Right lobe of liver (tissue), 6 donors: ENCODE results near the gene TMEM255A. TPM values are rescaled to one million over a fixed set of nuclear protein-coding genes. Genes with fewer than 3 reads are reported as not detected.

ENCODE experiments used
- ATAC-seq, 4 donors: fragments of 200-7000 bp; cut with Tn5 transposase; one replicate each; pipeline ENCODE4 v1.9.1; 2020; ENCODE audit warnings: mild to moderate bottlenecking in 4 of 4, moderate library complexity in 4 of 4
- DNase-seq, 3 donors: peaks; one replicate each; pipeline ENCODE4 v3.0.0-alpha.2; 2020
- H3K27ac ChIP-seq, 3 donors: fragments of 200-600 bp; one replicate each; pipeline ENCODE4 v1.8.0; 2022
- H3K27me3 ChIP-seq, 2 donors: fragments of 200-600 bp; one replicate each; pipeline ENCODE4 v1.8.0; 2022
- H3K36me3 ChIP-seq, 4 donors: fragments of 200-600 bp; sonication (generic) in 1 of 4; one replicate each; pipeline versions ENCODE4 v1.5.1 to v1.8.0; 2017 to 2022; ENCODE audit warnings: control low read depth in 1 of 4
- H3K4me1 ChIP-seq, 4 donors: fragments of 200-600 bp; sonication (generic) in 1 of 4; one replicate each; pipeline versions ENCODE4 v1.5.1 to v1.8.0; 2017 to 2022; ENCODE audit warnings: control low read depth in 1 of 4
- H3K4me3 ChIP-seq, 3 donors: fragments of 200-600 bp; one replicate each; pipeline ENCODE4 v1.8.0; 2022
- H3K9me3 ChIP-seq, 4 donors: fragments of 200-600 bp; sonication (generic) in 1 of 4; one replicate each; pipeline versions ENCODE4 v1.5.1 to v1.8.0; 2017 to 2022; ENCODE audit warnings: control low read depth in 1 of 4
- POLR2A ChIP-seq: fragments of 450-650 bp; IDR thresholded peaks from one replicate; pipeline ENCODE4 v1.6.1; 2017; ENCODE audit warnings: antibody characterized with exemption, mild to moderate bottlenecking
- WGBS: methylation state at CpG from one replicate; pipeline ENCODE4 v1.1.6; 2018; ENCODE audit warnings: low coverage, low lambda C conversion rate; ENCODE audit not compliant: insufficient coverage; ENCODE audit errors: missing lambda C conversion rate; 5-methylcytosine and 5-hydroxymethylcytosine counted together
- intact Hi-C, 2 donors: fragments of 100-400 bp; cut with DNase I; formaldehyde crosslinking; loops; one replicate each; pipeline versions ENCODE4 v1.11.2 to v1.14.1; 2022
- total RNA-seq, 6 experiments: library from RNA; depleted of rRNA in 2 of 6; stranded (reverse); fragments of >200 nt in 2 of 6; fragmentation: NEBNext Ultra II Directional in 3 of 6; extraction: Animal tissue kit (Norgen Biotek cat#: 25700) in 3 of 6; gene quantifications; one replicate each; pipeline versions ENCODE4 v1.1.0 to v1.2.4, GENCODE V29; 2016 to 2023
- TF ChIP-seq, protein P1 (sequence below), 4 donors: fragments of 200-600 bp in 3 of 4; fragments of 450-650 bp in 1 of 4; IDR thresholded peaks; one replicate each; pipeline versions ENCODE4 v1.5.1 to v1.8.0; 2016 to 2022; ENCODE audit warnings: antibody characterized with exemption in 4 of 4, mild to moderate bottlenecking in 2 of 4
- donor health status: DM: no; HTN: yes; CAD: no.
- donor health status: DM: no; HTN: no; CAD: no.
- donor health status: DM: no; HTN: no; CAD: no.
- donor health status: DM: no; HTN: yes; CAD: no.
- donor health status: DM: no; HTN: yes; CAD: no.

TMEM255A gene
- total RNA-seq, 6 experiments from 2014 or later, result 0.25 to 0.37 (median 0.33) TPM; not detected in 3

DNA sequence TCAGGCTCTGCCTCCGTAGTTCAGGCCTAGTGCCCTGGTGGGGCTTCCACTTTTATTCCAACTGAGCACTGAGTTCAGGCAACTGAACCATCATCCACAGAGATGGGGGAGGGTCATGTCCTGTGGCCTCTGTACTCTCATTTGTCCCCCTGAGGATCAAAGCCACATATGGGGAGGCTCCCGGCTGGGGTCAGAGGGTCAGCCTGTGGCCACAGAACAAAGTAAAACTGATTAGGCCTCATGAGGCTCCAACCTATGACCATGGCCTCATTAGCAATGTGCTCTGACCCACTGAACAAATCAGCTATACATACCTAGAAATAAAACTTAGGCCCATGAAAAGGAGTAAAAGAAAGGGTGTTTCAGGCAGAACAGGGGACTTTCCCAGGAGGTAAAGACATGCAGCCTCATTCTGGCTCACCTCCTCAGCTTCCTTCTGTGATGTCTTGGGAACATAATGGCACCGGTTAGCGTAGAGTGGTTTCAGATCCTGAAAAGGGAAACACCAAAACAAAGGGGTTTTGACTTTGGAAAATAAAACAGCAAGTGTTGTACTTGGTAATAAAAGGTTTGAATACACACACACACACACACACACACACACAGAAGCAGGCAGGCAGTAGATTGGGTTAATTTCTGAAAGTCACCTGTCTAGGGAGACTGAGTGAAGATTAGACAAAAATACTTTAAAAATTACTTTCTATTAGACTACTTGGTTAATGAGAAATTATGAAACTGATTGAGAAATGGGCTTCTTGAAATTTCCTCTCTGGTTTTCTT is 24.3 kb downstream of the TMEM255A start:
- H3K4me1 ChIP-seq, result no peaks in the 10 kb centered on the region
- no peaks in the 10 kb centered on the region for H3K36me3 ChIP-seq
- no peak overlapping the region for H3K27ac ChIP-seq
- DNase-seq, result no peak
- intact Hi-C loops, result no loop called here
- no peak for TF ChIP-seq POLR2A
- TF ChIP-seq, protein P1, sequence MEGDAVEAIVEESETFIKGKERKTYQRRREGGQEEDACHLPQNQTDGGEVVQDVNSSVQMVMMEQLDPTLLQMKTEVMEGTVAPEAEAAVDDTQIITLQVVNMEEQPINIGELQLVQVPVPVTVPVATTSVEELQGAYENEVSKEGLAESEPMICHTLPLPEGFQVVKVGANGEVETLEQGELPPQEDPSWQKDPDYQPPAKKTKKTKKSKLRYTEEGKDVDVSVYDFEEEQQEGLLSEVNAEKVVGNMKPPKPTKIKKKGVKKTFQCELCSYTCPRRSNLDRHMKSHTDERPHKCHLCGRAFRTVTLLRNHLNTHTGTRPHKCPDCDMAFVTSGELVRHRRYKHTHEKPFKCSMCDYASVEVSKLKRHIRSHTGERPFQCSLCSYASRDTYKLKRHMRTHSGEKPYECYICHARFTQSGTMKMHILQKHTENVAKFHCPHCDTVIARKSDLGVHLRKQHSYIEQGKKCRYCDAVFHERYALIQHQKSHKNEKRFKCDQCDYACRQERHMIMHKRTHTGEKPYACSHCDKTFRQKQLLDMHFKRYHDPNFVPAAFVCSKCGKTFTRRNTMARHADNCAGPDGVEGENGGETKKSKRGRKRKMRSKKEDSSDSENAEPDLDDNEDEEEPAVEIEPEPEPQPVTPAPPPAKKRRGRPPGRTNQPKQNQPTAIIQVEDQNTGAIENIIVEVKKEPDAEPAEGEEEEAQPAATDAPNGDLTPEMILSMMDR (IDR thresholded peaks at IDR 0.05), result no peak
- no peak for ATAC-seq
- H3K27me3 ChIP-seq, result no peaks in the 10 kb centered on the region
- no peak overlapping the region for H3K4me3 ChIP-seq
- 55% methylated on average over 3 of the region's 4 CpGs for WGBS
- H3K9me3 ChIP-seq, result no peaks in the 10 kb centered on the region

DNA sequence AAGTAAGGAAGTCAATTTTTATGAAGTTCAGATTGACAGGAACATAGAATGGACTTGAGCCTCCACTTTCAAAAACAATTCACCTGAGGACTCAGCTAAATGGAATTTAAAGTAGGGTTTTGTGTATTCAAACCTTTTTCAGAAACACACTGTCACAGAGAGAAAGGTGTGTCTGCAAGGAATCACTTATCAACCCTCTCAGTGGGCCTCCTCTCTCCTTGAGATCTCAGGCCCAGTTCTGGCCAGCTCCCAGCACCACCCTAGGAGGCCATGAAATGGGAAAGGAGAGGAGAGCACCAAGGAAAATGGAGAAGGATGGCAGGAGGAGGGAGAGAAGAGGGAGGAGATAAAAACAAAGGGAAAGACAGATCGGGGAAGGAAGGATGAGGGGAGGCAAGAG is 28.6 kb downstream of the TMEM255A start:
- no peak for ATAC-seq

DNA sequence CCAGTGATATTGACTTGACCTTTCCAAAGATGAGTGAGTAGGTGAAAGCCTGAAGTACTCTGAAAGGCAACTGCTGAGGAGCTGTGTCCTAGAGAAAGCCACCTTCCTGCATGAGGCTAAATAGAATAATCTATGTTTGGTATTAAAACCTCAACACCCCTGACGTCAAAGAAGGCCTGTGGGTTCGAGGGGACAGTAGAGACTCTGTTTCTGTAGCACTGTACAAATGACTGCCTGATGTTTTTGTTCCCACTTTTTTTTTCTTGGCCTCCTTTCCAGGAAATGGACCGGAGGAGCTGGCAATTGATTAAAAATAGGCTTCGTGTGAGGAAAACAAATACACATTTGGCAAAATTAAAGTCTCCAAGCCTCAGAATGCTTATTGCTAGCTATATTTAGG is 29.5 kb downstream of the TMEM255A start:
- Histone ChIP-seq H3K27ac (no peak overlapping the region), H3K4me3 (no peak overlapping the region), H3K9me3 (no peaks in the 10 kb centered on the region), H3K27me3 (no peaks in the 10 kb centered on the region), H3K4me1 (peaks cover 0 to 3% (median 0%) of the 10 kb centered on the region in 4 donors), H3K36me3 (no peaks in the 10 kb centered on the region)
- intact Hi-C loops, result no loop called here
- DNase-seq, result no peak
- no peak for TF ChIP-seq POLR2A
- TF ChIP-seq, protein P1 (IDR thresholded peaks at IDR 0.05), result no peak
- ATAC-seq, result peak in 1 of 4 donors; percentile 56
- WGBS, result 20% methylated on average over 4 of the region's 4 CpGs

More for the DNA sequence above, 28.6 kb downstream of the TMEM255A start:
- 50% methylated on average over 1 of the region's 1 CpG for WGBS
- DNase-seq, result no peak
- intact Hi-C loops, result no loop called here
- H3K9me3 ChIP-seq, result no peaks in the 10 kb centered on the region
- peaks cover 0 to 3% (median 0%) of the 10 kb centered on the region in 4 donors for H3K4me1 ChIP-seq
- no peak overlapping the region for H3K4me3 ChIP-seq
- H3K36me3 ChIP-seq, result no peaks in the 10 kb centered on the region
- H3K27me3 ChIP-seq, result no peaks in the 10 kb centered on the region
- TF ChIP-seq, protein P1 (IDR thresholded peaks at IDR 0.05), result no peak
- TF ChIP-seq POLR2A, result no peak
- no peak overlapping the region for H3K27ac ChIP-seq

DNA sequence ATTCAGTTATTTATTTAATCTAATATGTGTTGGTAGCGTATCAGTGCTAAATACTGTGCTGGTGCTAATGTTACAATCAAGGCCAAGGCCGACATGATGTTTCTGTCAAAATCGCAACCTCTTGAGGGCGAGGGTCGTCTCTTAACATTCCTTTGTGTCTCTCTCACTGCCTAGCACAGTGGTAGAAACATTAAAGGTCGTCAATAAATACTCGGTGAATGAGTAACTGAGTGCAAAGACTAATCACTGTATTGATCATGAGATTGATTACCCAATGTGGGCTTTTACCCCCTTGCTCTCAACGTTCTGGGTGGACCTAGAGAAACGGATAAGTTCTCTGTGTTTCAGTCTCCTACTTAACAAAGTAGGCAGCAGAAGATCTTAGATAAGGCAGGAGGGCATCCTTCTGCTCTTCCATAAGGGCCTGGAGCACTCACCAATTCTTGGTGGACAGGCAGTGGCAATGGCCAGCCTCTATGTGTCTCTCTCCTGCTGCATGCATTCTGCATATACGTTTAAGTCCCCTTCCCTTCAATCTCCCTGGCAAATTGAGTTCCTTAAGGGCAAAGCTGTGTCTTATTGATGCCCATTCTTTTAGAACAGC is 30.1 kb downstream of the TMEM255A start:
- TF ChIP-seq POLR2A, result no peak
- TF ChIP-seq, protein P1 (IDR thresholded peaks at IDR 0.05), result no peak
- intact Hi-C loops, result no loop called here

More for the DNA sequence above, 30.1 kb downstream of the TMEM255A start:
- Histone ChIP-seq H3K27me3 (no peaks in the 10 kb centered on the region), H3K27ac (no peak overlapping the region), H3K4me3 (no peak overlapping the region), H3K4me1 (peaks cover 0 to 3% (median 0%) of the 10 kb centered on the region in 4 donors), H3K9me3 (no peaks in the 10 kb centered on the region), H3K36me3 (no peaks in the 10 kb centered on the region)
- 34% methylated on average over 10 of the region's 10 CpGs for WGBS
- DNase-seq, result no peak
- ATAC-seq, result peak in 1 of 4 donors; percentile 76
